ENCODE data around the gene SMNDC1.
"Not testable (repeated sequence)": the region's sequence is repeated elsewhere in the genome, so short reads cannot be mapped to it uniquely, and the experiment has no call there.

Gene SMNDC1

GRCh38 chr10:110278562-110279406 lies 25.9 kb downstream of the SMNDC1 start:
- DNase-seq: no peak

GRCh38 chr10:110277591-110277990 lies 27.1 kb downstream of the SMNDC1 start:
- no peak for DNase-seq

- no peak for DNase-seq
Observed at GRCh38 chr10:110276603-110277002, 28.1 kb downstream of the SMNDC1 start.

GRCh38 chr10:110275128-110275729 lies 29.5 kb downstream of the SMNDC1 start:
- DNase-seq: no peak

- DNase-seq: no peak
Observed at GRCh38 chr10:110274647-110275046, 30.1 kb downstream of the SMNDC1 start.

- no peak for DNase-seq
Observed at GRCh38 chr10:110274072-110274627, 30.6 kb downstream of the SMNDC1 start.

- peak in 1 of 2 experiments; percentile 58 for DNase-seq
Observed at GRCh38 chr10:110273474-110273873, 31.2 kb downstream of the SMNDC1 start.

GRCh38 chr10:110272995-110273394 lies 31.7 kb downstream of the SMNDC1 start:
- not testable (repeated sequence) for DNase-seq

GRCh38 chr10:110269374-110270318 lies 35.1 kb downstream of the SMNDC1 start:
- DNase-seq: no peak

- DNase-seq: no peak
Observed at GRCh38 chr10:110268971-110269370, 35.7 kb downstream of the SMNDC1 start.

- no peak for DNase-seq
Observed at GRCh38 chr10:110268442-110268841, 36.3 kb downstream of the SMNDC1 start.

- no peak for DNase-seq
Observed at GRCh38 chr10:110267276-110267675, 37.4 kb downstream of the SMNDC1 start.

GRCh38 chr10:110265573-110266193 lies 39.0 kb downstream of the SMNDC1 start:
- no peak for DNase-seq

GRCh38 chr10:110263164-110263563 lies 41.6 kb downstream of the SMNDC1 start:
- DNase-seq: no peak

- DNase-seq: no peak
Observed at GRCh38 chr10:110260746-110261477, 43.8 kb downstream of the SMNDC1 start.

- no peak for DNase-seq
Observed at GRCh38 chr10:110259317-110259716, 45.4 kb downstream of the SMNDC1 start.

GRCh38 chr10:110258542-110258941 lies 46.2 kb downstream of the SMNDC1 start:
- no peak for DNase-seq

- no peak for DNase-seq
Observed at GRCh38 chr10:110254467-110254866, 50.3 kb downstream of the SMNDC1 start.

- DNase-seq: no peak
Observed at GRCh38 chr10:110252151-110252550, 52.6 kb downstream of the SMNDC1 start.

- not testable (repeated sequence) for DNase-seq
Observed at GRCh38 chr10:110251392-110251791, 53.3 kb downstream of the SMNDC1 start.

GRCh38 chr10:110249489-110249888 lies 55.2 kb downstream of the SMNDC1 start:
- DNase-seq: not testable (repeated sequence)

- not testable (repeated sequence) for DNase-seq
Observed at GRCh38 chr10:110247833-110248232, 56.9 kb downstream of the SMNDC1 start.
